Thoracic aorta (tissue), 2 donors: ENCODE results near the gene PYHIN1. TPM values are rescaled to one million over a fixed set of nuclear protein-coding genes. Genes with fewer than 3 reads are reported as not detected.
A peak's percentile ranks its signal among the peaks of the same experiment; 100 is the strongest.

Source experiments
- ATAC-seq: fragments of 150-250 bp; one replicate; pipeline ENCODE4 v1.8.0; 2017; ENCODE audit warnings: low read depth; ENCODE audit not compliant: insufficient number of reproducible peaks, low FRiP score
- DNase-seq: peaks from one replicate; pipeline ENCODE4 v3.0.0-alpha.2; 2020; ENCODE audit warnings: low spot score
- H3K27ac ChIP-seq, 2 donors: fragments of 200-600 bp; sonication (generic); 1 replicate in 1 of 2; 2 replicates in 1 of 2; pipeline ENCODE4 v1.5.1; 2016; ENCODE audit warnings: mild to moderate bottlenecking in 2 of 2, moderate library complexity in 2 of 2
- H3K27me3 ChIP-seq: fragments of 200-600 bp; sonication (generic); replicated peaks from 2 replicates; pipeline ENCODE4 v1.6.0; 2016; ENCODE audit warnings: mild to moderate bottlenecking; ENCODE audit not compliant: insufficient read depth
- H3K36me3 ChIP-seq: fragments of 200-600 bp; sonication (generic); one replicate; pipeline ENCODE4 v1.5.1; 2016
- H3K4me1 ChIP-seq, 2 donors: fragments of 200-600 bp; sonication (generic); 1 replicate in 1 of 2; 2 replicates in 1 of 2; pipeline versions ENCODE4 v1.5.1 to v1.6.0; 2016; ENCODE audit warnings: low read depth in 2 of 2, mild to moderate bottlenecking in 1 of 2; ENCODE audit not compliant: control insufficient read depth in 1 of 2
- H3K4me3 ChIP-seq: fragments of 200-600 bp; sonication (generic); 2 replicates; pipeline ENCODE4 v1.5.1; 2016; ENCODE audit warnings: mild to moderate bottlenecking
- H3K9me3 ChIP-seq: fragments of 200-600 bp; sonication (generic); 2 replicates; pipeline ENCODE4 v1.5.1; 2016
- total RNA-seq, 2 donors: library from RNA; depleted of rRNA; stranded (reverse); fragments of >200 nt; gene quantifications; one replicate each; pipeline versions ENCODE4 v1.1.0 to v1.2.3, GENCODE V29; 2016
- TF ChIP-seq, protein P1 (sequence below): fragments of 200-600 bp; sonication (generic); IDR thresholded peaks from one replicate; pipeline ENCODE4 v1.5.1; 2019; ENCODE audit warnings: antibody characterized with exemption

PYHIN1 gene
- total RNA-seq, 2 donors from 2014 or later = 2.8 to 6.5 TPM

GRCh38 chr1:158924677-158925076 lies 6.7 kb upstream of the PYHIN1 start:
- DNase-seq (no peak), ATAC-seq (no peak)
- H3K4me3 ChIP-seq = no peak overlapping the region
- H3K27me3 ChIP-seq = no peaks in the 10 kb centered on the region
- H3K9me3 ChIP-seq = no peaks in the 10 kb centered on the region
- TF ChIP-seq, protein P1, sequence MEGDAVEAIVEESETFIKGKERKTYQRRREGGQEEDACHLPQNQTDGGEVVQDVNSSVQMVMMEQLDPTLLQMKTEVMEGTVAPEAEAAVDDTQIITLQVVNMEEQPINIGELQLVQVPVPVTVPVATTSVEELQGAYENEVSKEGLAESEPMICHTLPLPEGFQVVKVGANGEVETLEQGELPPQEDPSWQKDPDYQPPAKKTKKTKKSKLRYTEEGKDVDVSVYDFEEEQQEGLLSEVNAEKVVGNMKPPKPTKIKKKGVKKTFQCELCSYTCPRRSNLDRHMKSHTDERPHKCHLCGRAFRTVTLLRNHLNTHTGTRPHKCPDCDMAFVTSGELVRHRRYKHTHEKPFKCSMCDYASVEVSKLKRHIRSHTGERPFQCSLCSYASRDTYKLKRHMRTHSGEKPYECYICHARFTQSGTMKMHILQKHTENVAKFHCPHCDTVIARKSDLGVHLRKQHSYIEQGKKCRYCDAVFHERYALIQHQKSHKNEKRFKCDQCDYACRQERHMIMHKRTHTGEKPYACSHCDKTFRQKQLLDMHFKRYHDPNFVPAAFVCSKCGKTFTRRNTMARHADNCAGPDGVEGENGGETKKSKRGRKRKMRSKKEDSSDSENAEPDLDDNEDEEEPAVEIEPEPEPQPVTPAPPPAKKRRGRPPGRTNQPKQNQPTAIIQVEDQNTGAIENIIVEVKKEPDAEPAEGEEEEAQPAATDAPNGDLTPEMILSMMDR = no peak
- H3K4me1 ChIP-seq = no peaks in the 10 kb centered on the region
- H3K36me3 ChIP-seq = no peaks in the 10 kb centered on the region
- H3K27ac ChIP-seq = no peak overlapping the region

DNA sequence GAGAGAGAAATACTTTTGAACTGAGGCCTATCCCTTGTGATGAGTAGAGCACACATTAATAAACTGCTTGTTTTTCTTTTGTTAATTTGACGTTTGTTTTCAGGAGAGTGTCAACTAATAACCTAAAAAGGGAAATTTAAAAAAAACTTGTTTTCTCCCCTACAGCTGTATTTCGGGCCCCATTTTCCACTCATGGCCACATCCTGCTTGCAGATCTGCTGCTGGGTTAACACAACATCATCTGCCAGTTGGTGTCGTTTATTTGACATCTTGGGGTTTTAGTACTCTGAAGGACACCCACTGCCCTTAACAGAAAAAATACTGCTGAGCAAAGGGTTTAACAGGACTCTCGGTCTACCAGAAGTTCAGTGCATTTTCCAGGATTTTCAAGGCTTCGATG lies 848 bp upstream of the PYHIN1 start:
- Histone ChIP-seq H3K4me1 (no peaks in the 10 kb centered on the region), H3K27ac (no peak overlapping the region), H3K27me3 (no peaks in the 10 kb centered on the region), H3K4me3 (no peak overlapping the region), H3K36me3 (no peaks in the 10 kb centered on the region), H3K9me3 (no peaks in the 10 kb centered on the region)
- ATAC-seq = no peak
- DNase-seq = no peak
- TF ChIP-seq, protein P1 = no peak

DNA sequence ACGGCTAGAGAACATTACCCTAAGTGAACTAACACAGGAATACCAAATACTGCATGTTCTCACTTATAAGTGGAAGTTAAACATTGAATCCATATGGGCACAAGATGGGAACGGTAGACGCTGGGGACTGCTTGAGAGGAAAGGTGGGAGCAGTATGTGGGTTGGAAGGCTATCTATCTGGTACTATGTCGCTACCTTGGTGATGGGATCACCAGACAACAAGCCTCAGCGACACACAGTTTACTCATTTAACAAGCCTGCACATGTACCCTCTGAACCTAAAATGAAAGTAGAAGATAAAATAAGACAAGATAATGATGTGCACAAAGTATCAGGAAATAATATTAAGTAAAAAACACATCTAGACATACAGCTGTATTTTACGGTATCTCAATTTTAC lies 819 bp downstream of the PYHIN1 start:
- Histone ChIP-seq H3K9me3 (no peaks in the 10 kb centered on the region), H3K27me3 (no peaks in the 10 kb centered on the region), H3K36me3 (no peaks in the 10 kb centered on the region), H3K4me1 (no peaks in the 10 kb centered on the region), H3K27ac (no peak overlapping the region), H3K4me3 (peak overlapping the region; percentile 1)
- TF ChIP-seq, protein P1 = no peak
- ATAC-seq (no peak), DNase-seq (no peak)

DNA sequence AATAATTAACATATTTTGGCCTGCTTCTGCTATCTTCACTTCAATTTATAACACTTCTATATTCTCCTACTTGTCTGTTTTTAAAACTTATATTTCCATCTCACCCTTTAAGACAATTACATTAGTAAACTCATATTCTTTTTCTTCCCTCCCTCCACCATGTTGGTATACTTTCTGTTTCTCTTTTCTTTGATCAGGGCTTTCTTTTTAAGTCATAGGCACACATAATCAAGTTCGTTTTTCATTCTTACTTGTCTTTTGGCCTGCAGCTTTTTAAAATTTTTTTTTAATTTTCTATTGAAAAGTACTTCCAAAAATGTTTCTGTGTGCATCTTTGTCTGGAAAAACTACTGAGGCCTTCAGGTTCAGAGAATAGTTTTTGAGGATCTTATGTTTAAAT lies 2.3 kb downstream of the PYHIN1 start:
- Histone ChIP-seq H3K4me3 (no peak overlapping the region), H3K4me1 (no peaks in the 10 kb centered on the region), H3K36me3 (no peaks in the 10 kb centered on the region), H3K27ac (no peak overlapping the region), H3K9me3 (no peaks in the 10 kb centered on the region), H3K27me3 (no peaks in the 10 kb centered on the region)
- ATAC-seq = no peak
- TF ChIP-seq, protein P1 = no peak
- no peak for DNase-seq

DNA sequence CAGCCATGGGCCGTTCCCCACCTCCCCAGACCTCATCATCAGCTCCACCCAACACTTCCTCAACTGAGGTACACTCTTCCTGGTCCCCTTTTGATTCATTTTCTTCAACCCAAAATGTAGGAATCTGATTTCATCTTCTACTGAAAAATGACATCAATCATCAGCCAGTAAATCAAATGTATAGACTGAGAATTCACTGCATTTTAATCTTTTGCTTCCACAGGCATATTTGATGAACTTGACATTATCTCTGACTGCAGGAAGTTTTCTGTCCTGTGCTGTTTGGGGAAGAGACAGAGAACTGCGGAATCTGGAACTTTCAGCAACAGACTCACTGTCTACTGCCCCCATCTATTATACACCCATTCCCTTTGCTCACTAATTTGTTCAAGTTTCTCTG lies 7.8 kb downstream of the PYHIN1 start:
- no peaks in the 10 kb centered on the region for H3K36me3 ChIP-seq
- H3K4me1 ChIP-seq = no peaks in the 10 kb centered on the region
- H3K27me3 ChIP-seq = no peaks in the 10 kb centered on the region
- no peaks in the 10 kb centered on the region for H3K9me3 ChIP-seq
- no peak overlapping the region for H3K27ac ChIP-seq
- no peak for DNase-seq
- no peak for ATAC-seq
- TF ChIP-seq, protein P1 = no peak
- H3K4me3 ChIP-seq = no peak overlapping the region
